HG02981 (cell line): ENCODE results near the gene EPHA3.

Experiments
- ATAC-seq: cut with Tn5 transposase; IDR thresholded peaks from one replicate; pipeline ENCODE4 v1.9.1; 2021; ENCODE audit warnings: mild to moderate bottlenecking, moderate library complexity; ENCODE audit not compliant: unreplicated experiment

EPHA3 gene

DNA sequence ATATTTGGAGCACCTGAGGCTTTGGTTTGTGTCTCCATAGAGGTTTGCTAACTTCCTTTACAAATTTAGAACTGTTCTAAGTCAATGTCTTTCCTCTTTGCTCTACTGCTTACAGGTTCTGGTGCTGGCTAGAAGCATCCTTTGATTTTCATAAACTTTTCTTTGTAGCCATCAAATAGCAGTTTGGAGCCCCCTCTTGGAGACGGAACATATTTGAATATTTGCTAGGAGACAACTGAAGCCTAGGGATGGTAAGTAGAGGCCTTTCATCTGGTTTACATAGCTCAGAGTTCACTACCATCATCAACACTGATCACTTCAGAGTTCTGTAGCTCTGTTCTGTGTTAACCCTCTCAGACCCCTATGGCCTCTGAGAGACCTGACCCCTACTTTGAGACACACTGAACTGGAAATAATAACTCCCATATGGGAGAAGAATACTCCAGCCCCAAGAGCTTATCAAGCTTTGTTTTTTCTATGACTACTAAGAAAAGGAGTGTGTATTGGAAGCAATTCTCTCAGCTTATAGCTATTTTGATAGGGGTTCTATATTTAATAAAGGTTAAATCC is 420.4 kb downstream of the EPHA3 start:
- no peak for ATAC-seq
